GM23338 (cell line): ENCODE results near the gene RASA3. TPM values are rescaled to one million over a fixed set of nuclear protein-coding genes. Genes with fewer than 3 reads are reported as not detected.

Experiments used
- ATAC-seq: fragments of 200-7000 bp; cut with Tn5 transposase; 3 replicates; pipeline ENCODE4 v1.9.1; 2020
- DNase-seq: peaks from one replicate; pipeline ENCODE4 v3.0.0-alpha.2; 2015; ENCODE audit warnings: low spot score
- H2AFZ ChIP-seq: fragments of 200-600 bp; sonication (generic); 2 replicates; pipeline ENCODE4 v1.8.0; 2016; ENCODE audit warnings: antibody characterized with exemption, mild to moderate bottlenecking, moderate library complexity
- H3F3A ChIP-seq: fragments of 200-600 bp; sonication (generic); replicated peaks from 2 replicates; pipeline ENCODE4 v1.8.0; 2017; ENCODE audit warnings: antibody characterized with exemption, mixed run types, low read depth
- H3K27ac ChIP-seq: fragments of 200-600 bp; sonication (generic); 2 replicates; pipeline ENCODE4 v1.6.1; 2016; ENCODE audit warnings: low read depth
- H3K27me3 ChIP-seq: fragments of 200-600 bp; sonication (generic); 2 replicates; pipeline ENCODE4 v1.8.0; 2016; ENCODE audit warnings: mild to moderate bottlenecking, mixed run types, moderate library complexity; ENCODE audit not compliant: insufficient read depth
- H3K36me3 ChIP-seq: fragments of 200-600 bp; sonication (generic); 2 replicates; pipeline ENCODE4 v1.8.0; 2016; ENCODE audit warnings: mild to moderate bottlenecking; ENCODE audit not compliant: insufficient read depth
- H3K4me1 ChIP-seq: fragments of 200-600 bp; sonication (generic); 2 replicates; pipeline ENCODE4 v1.8.0; 2016; ENCODE audit warnings: mild to moderate bottlenecking, moderate library complexity; ENCODE audit not compliant: insufficient read depth
- H3K4me2 ChIP-seq: fragments of 200-600 bp; sonication (generic); 2 replicates; pipeline ENCODE4 v1.7.1; 2017; ENCODE audit warnings: mixed run types
- H3K4me3 ChIP-seq: fragments of 200-600 bp; sonication (generic); 2 replicates; pipeline ENCODE4 v1.6.1; 2016; ENCODE audit warnings: mixed run types
- H3K79me2 ChIP-seq: fragments of 200-600 bp; sonication (generic); replicated peaks from 2 replicates; pipeline ENCODE4 v1.8.0; 2017; ENCODE audit warnings: mild to moderate bottlenecking; ENCODE audit not compliant: insufficient read depth
- H3K9me2 ChIP-seq: fragments of 200-600 bp; sonication (generic); 2 replicates; pipeline ENCODE4 v1.8.0; 2017; ENCODE audit not compliant: insufficient read depth
- H4K20me1 ChIP-seq: fragments of 200-600 bp; sonication (generic); replicated peaks from 2 replicates; pipeline ENCODE4 v1.8.0; 2017; ENCODE audit warnings: mild to moderate bottlenecking; ENCODE audit not compliant: insufficient read depth
- H3K27ac Mint-ChIP-seq: 2 replicates; pipeline ENCODE4 v1.8.0; 2020; ENCODE audit warnings: inconsistent platforms, mild to moderate bottlenecking, moderate library complexity, mixed read lengths
- H3K27me3 Mint-ChIP-seq: 3 replicates; pipeline ENCODE4 v1.8.0; 2022; ENCODE audit warnings: low read depth, mild to moderate bottlenecking, moderate library complexity, mixed read lengths, inconsistent platforms; ENCODE audit not compliant: insufficient read depth, poor library complexity
- H3K36me3 Mint-ChIP-seq: 3 replicates; pipeline ENCODE4 v1.8.0; 2021; ENCODE audit warnings: low read depth, mild to moderate bottlenecking, inconsistent platforms, moderate library complexity, mixed read lengths
- H3K4me1 Mint-ChIP-seq: 3 replicates; pipeline ENCODE4 v1.8.0; 2020; ENCODE audit warnings: mild to moderate bottlenecking, inconsistent platforms, mixed read lengths
- H3K4me3 Mint-ChIP-seq: 3 replicates; pipeline ENCODE4 v1.8.0; 2021; ENCODE audit warnings: moderate library complexity, mild to moderate bottlenecking, inconsistent platforms, mixed read lengths
- H3K9me3 Mint-ChIP-seq: 3 replicates; pipeline ENCODE4 v1.8.0; 2020; ENCODE audit warnings: moderate library complexity, mild to moderate bottlenecking, inconsistent platforms, mixed read lengths
- CREB1 ChIP-seq: fragments of 250-450 bp; sonication (Bioruptor Pico); IDR thresholded peaks from 2 replicates; pipeline ENCODE4 v1.5.0; 2020; ENCODE audit warnings: low read depth, mild to moderate bottlenecking, moderate library complexity
- CTCF ChIP-seq, 2 experiments: fragments of 200-600 bp in 1 of 2; sonication (generic) in 1 of 2; conservative IDR thresholded peaks; 2 replicates each; pipeline versions ENCODE4 v1.5.1 to v1.6.1; 2016 to 2017; ENCODE audit warnings: antibody characterized with exemption in 2 of 2, low read depth in 2 of 2, mild to moderate bottlenecking in 2 of 2, moderate library complexity in 1 of 2
- ETS1 ChIP-seq: IDR thresholded peaks from 2 replicates; pipeline ENCODE4 v1.6.1; 2016; ENCODE audit warnings: antibody characterized with exemption
- EZH2 ChIP-seq: fragments of 200-600 bp; sonication (generic); IDR thresholded peaks from one replicate; pipeline ENCODE4 v1.8.0; 2017; ENCODE audit warnings: antibody characterized with exemption, mild to moderate bottlenecking, low read depth; ENCODE audit not compliant: unreplicated experiment
- EZH2phosphoT487 ChIP-seq: fragments of 200-600 bp; sonication (generic); IDR thresholded peaks from one replicate; pipeline ENCODE4 v1.8.1; 2018; ENCODE audit warnings: antibody characterized with exemption; ENCODE audit not compliant: unreplicated experiment
- JUNB ChIP-seq: IDR thresholded peaks from one replicate; pipeline ENCODE4 v1.6.1; 2016; ENCODE audit warnings: antibody characterized with exemption; ENCODE audit not compliant: unreplicated experiment
- NANOG ChIP-seq: IDR thresholded peaks from 2 replicates; pipeline ENCODE4 v1.6.1; 2016; ENCODE audit warnings: antibody characterized with exemption, borderline replicate concordance
- POLR2AphosphoS5 ChIP-seq: IDR thresholded peaks from 2 replicates; pipeline ENCODE4 v1.6.1; 2016; ENCODE audit warnings: antibody characterized with exemption, low read depth
- REST ChIP-seq: IDR thresholded peaks from one replicate; pipeline ENCODE4 v1.6.1; 2018; ENCODE audit warnings: antibody characterized with exemption; ENCODE audit not compliant: unreplicated experiment
- STAT1 ChIP-seq: IDR thresholded peaks from one replicate; pipeline ENCODE4 v1.6.1; 2016; ENCODE audit warnings: antibody characterized with exemption; ENCODE audit not compliant: unreplicated experiment
- ZNF114 ChIP-seq: fragments of 250-450 bp; sonication (Bioruptor Pico); IDR thresholded peaks from 2 replicates; pipeline ENCODE4 v1.5.0; 2020; ENCODE audit warnings: mild to moderate bottlenecking, moderate library complexity
- ZNF331 ChIP-seq: fragments of 250-450 bp; sonication (Bioruptor Pico); IDR thresholded peaks from 2 replicates; pipeline ENCODE4 v1.5.0; 2020; ENCODE audit warnings: low read depth, mild to moderate bottlenecking, moderate library complexity
- ZNF462 ChIP-seq: fragments of 250-450 bp; sonication (Bioruptor Pico); IDR thresholded peaks from 2 replicates; pipeline ENCODE4 v1.5.0; 2020; ENCODE audit warnings: mild to moderate bottlenecking, moderate library complexity
- polyA plus RNA-seq: library from polyadenylated mRNA; unstranded; fragments of >200 nt; fragmentation: Nextera tagmentation; extraction: Ambion mirVana; gene quantifications from 2 replicates; pipeline ENCODE4 v1.2.1, GENCODE V29; 2016
- total RNA-seq: library from RNA; depleted of rRNA; stranded (reverse); fragments of >200 nt; shearing (Covaris generic); gene quantifications from 2 replicates; pipeline ENCODE4 v1.2.3, GENCODE V29; 2014

Gene RASA3
- total and polyA plus RNA-seq, 2 experiments from 2014 or later, result 11.2 to 20.7 TPM

- peaks cover 20% of the 10 kb centered on the region for H3K4me1 ChIP-seq
- peaks cover 48% of the 10 kb centered on the region for H3K4me1 Mint-ChIP-seq
Measured at GRCh38 chr13:114122127-114122511, 10.3 kb downstream of the RASA3 start.

More at GRCh38 chr13:114122127-114122511, 10.3 kb downstream of the RASA3 start:
- Histone ChIP-seq H3K27ac (peak overlapping the region; percentile 72; the same call in 1 of the 2 replicates), H2AFZ (no peak overlapping the region), H3K27me3 (no peaks in the 10 kb centered on the region), H3K9me2 (no peaks in the 10 kb centered on the region), H3K36me3 (no peaks in the 10 kb centered on the region), H4K20me1 (peaks cover under 1% of the 10 kb centered on the region; the same call in 1 of the 2 replicates), H3K79me2 (peaks cover 52% of the 10 kb centered on the region), H3K4me2 (no peak overlapping the region; the same call in 1 of the 2 replicates), H3F3A (peaks cover 19% of the 10 kb centered on the region), H3K4me3 (no peak overlapping the region)
- H3K27me3 Mint-ChIP-seq, result peaks cover 12% of the 10 kb centered on the region
- DNase-seq (no peak), ATAC-seq (peak; percentile 16)
- no peak for TF ChIP-seq EZH2
- no peak for TF ChIP-seq ETS1
- no peak for TF ChIP-seq STAT1
- TF ChIP-seq ZNF114 (CRISPR knock-in tag), result no peak
- no peak for TF ChIP-seq POLR2AphosphoS5
- no peak for TF ChIP-seq NANOG
- no peak for TF ChIP-seq ZNF331 (CRISPR knock-in tag)
- TF ChIP-seq CREB1 (CRISPR knock-in tag), result no peak
- no peak for TF ChIP-seq JUNB
- no peak for TF ChIP-seq ZNF462 (CRISPR knock-in tag)
- TF ChIP-seq CTCF (conservative IDR thresholded peaks at IDR 0.05; ENCODE audit: low read depth in 2 of 2), result no peak
- no peak for TF ChIP-seq REST
- TF ChIP-seq EZH2phosphoT487, result no peak
- H3K27ac Mint-ChIP-seq, result no peak overlapping the region
- peaks cover 3% of the 10 kb centered on the region; the same call in 1 of the 3 replicates for H3K9me3 Mint-ChIP-seq
- H3K36me3 Mint-ChIP-seq, result peaks cover 6% of the 10 kb centered on the region
- H3K4me3 Mint-ChIP-seq, result no peak overlapping the region
